ENCODE measurements around the gene MYO5B.
"Not testable (repeated sequence)": the region's sequence is repeated elsewhere in the genome, so short reads cannot be mapped to it uniquely, and the experiment has no call there.

GRCh38 chr18:50220249-50220648 is 25.3 kb upstream of the MYO5B start:
- not testable (repeated sequence) for TF ChIP-seq POLR2AphosphoS5 (IDR thresholded peaks at IDR 0.05; ENCODE audit: insufficient read depth in 1 of 2, low read depth in 1 of 2); POLR2A (IDR thresholded peaks at IDR 0.05); CTCF (IDR thresholded peaks at IDR 0.05)
